Activated naive CD4-positive, alpha-beta T cell treated with anti-CD3 and anti-CD28 coated beads, Interleukin-2, amount 10 ng/mL, durations not matched to agents 7 days and 5 days (primary cell): Measurements from ENCODE around the gene AHRR.
"Not testable (repeated sequence)": the region's sequence is repeated elsewhere in the genome, so short reads cannot be mapped to it uniquely, and the experiment has no call there.

Experiments
- CTCF ChIA-PET: fragments of 350-600 bp; sonication (Branson Sonifier 250); formaldehyde crosslinking; loops from one replicate; lab custom pipeline; 2021; ENCODE audit warnings: antibody characterized with exemption; lab: Charles Lee
- DNase-seq: peaks from one replicate; pipeline ENCODE4 v3.0.0-alpha.2; 2020
- H3K27ac Mint-ChIP-seq: one replicate; pipeline ENCODE4 v1.8.0; 2021; ENCODE audit warnings: mild to moderate bottlenecking, moderate library complexity, mixed read lengths
- H3K27me3 Mint-ChIP-seq: one replicate; pipeline ENCODE4 v1.8.0; 2021; ENCODE audit warnings: mild to moderate bottlenecking, mixed read lengths
- H3K36me3 Mint-ChIP-seq: one replicate; pipeline ENCODE4 v1.8.0; 2021; ENCODE audit warnings: mixed read lengths
- H3K4me1 Mint-ChIP-seq: one replicate; pipeline ENCODE4 v1.8.0; 2021; ENCODE audit warnings: mixed read lengths
- H3K4me3 Mint-ChIP-seq: one replicate; pipeline ENCODE4 v1.8.0; 2021; ENCODE audit warnings: mild to moderate bottlenecking, moderate library complexity, mixed read lengths
- H3K9me3 Mint-ChIP-seq: one replicate; pipeline ENCODE4 v1.8.0; 2021; ENCODE audit warnings: mixed read lengths

The AHRR gene

DNA sequence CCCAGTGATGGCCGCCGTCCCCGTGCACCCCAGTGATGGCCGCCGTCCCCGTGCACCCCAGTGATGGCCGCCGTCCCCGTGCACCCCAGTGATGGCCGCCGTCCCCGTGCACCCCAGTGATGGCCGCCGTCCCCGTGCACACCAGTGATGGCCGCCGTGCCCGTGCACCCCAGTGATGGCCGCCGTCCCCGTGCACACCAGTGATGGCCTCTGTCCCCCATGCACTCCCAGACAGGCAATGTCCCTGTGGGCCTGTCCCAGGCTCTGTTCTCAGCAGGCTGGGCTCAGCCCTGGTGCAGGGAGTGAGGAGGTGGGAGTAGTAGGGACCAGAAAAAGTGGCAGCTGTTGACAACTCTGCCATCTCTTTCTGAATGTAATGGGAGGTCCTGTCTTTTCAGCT is 11.7 kb upstream of the AHRR start:
- DNase-seq, CTCF ChIA-PET, H3K27me3 Mint-ChIP-seq, H3K9me3 Mint-ChIP-seq, H3K27ac Mint-ChIP-seq, H3K4me3 Mint-ChIP-seq, H3K4me1 Mint-ChIP-seq: not testable (repeated sequence)
- peaks cover 19% of the 10 kb centered on the region for H3K36me3 Mint-ChIP-seq

- Mint-ChIP-seq H3K9me3 (no peaks in the 10 kb centered on the region), H3K27ac (peak overlapping the region; percentile 19), H3K36me3 (peaks cover 22% of the 10 kb centered on the region), H3K27me3 (no peaks in the 10 kb centered on the region), H3K4me1 (no peaks in the 10 kb centered on the region), H3K4me3 (no peak overlapping the region)
- CTCF ChIA-PET: no interaction called here
- DNase-seq: no peak
These were observed 11.0 kb upstream of the AHRR start for GRCh38 chr5:310516-310915.

- CTCF ChIA-PET: no interaction called here
- Mint-ChIP-seq H3K9me3 (no peaks in the 10 kb centered on the region), H3K27ac (peak overlapping the region; percentile 42), H3K27me3 (no peaks in the 10 kb centered on the region), H3K4me3 (no peak overlapping the region), H3K36me3 (peaks cover 22% of the 10 kb centered on the region), H3K4me1 (no peaks in the 10 kb centered on the region)
- no peak for DNase-seq
These were observed 10.5 kb upstream of the AHRR start for GRCh38 chr5:310941-311434.

DNA sequence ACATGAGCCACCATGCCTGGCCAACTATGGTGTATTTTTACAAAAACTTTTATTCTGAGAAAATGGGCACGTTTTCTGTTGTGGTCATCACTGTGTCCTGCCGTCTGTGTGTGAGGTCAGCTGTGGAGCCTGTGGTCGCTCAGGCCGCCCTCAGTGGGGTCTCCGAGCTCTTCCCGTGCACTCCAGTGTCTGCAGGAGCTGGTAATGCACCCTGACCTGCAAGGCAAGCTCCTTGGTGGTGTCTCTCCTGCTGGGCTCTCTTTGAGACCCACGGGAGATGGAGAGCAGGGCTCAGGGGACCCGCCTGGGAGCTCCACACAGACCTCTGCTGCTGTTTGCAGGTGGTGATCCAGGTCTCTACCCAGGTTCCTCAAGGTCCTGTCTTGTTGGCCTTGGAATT is 9.6 kb upstream of the AHRR start:
- no peaks in the 10 kb centered on the region for H3K27me3 Mint-ChIP-seq
- peaks cover 16% of the 10 kb centered on the region for H3K36me3 Mint-ChIP-seq
- H3K9me3 Mint-ChIP-seq: no peaks in the 10 kb centered on the region
- no peaks in the 10 kb centered on the region for H3K4me1 Mint-ChIP-seq
- CTCF ChIA-PET: interaction anchor here (1.2 kb wide), 1 partner anchor 79 kb away, joined by 3 read pairs; no protein-coding TSS in a partner anchor
- H3K27ac Mint-ChIP-seq: no peak overlapping the region
- no peak for DNase-seq
- no peak overlapping the region for H3K4me3 Mint-ChIP-seq

DNA sequence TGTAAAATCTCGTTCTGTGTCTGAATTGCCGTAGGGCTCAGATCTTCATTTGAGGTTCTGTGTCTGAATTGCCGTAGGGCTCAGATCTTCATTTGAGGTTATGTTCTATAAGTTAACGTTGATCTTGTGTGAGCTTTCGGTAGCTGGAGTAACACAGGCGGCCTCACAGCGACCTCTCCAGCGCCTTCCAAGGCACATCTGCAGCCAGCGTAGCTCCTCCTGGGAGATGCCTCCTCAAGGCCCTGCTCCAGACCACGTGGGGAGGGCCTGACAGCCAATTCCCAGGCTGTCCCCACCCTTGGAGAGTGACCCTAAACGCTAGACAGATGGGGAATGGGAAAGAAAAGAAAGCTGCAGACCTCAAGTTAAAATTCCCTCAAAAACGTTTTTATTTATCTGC is 8.7 kb upstream of the AHRR start:
- Mint-ChIP-seq H3K27me3 (no peaks in the 10 kb centered on the region), H3K9me3 (no peaks in the 10 kb centered on the region), H3K4me1 (no peaks in the 10 kb centered on the region), H3K4me3 (no peak overlapping the region), H3K36me3 (peaks cover 16% of the 10 kb centered on the region), H3K27ac (no peak overlapping the region)
- CTCF ChIA-PET: no interaction called here
- no peak for DNase-seq

- no peak overlapping the region for H3K4me3 Mint-ChIP-seq
- no peak for DNase-seq
- CTCF ChIA-PET: no interaction called here
- H3K36me3 Mint-ChIP-seq: peaks cover 16% of the 10 kb centered on the region
- peaks cover under 1% of the 10 kb centered on the region for H3K4me1 Mint-ChIP-seq
- peaks cover 2% of the 10 kb centered on the region for H3K27me3 Mint-ChIP-seq
- no peak overlapping the region for H3K27ac Mint-ChIP-seq
- no peaks in the 10 kb centered on the region for H3K9me3 Mint-ChIP-seq
These were observed 8.2 kb upstream of the AHRR start for GRCh38 chr5:313265-313664.

GRCh38 chr5:313806-314376 is 7.6 kb upstream of the AHRR start:
- Mint-ChIP-seq H3K27ac (no peak overlapping the region), H3K27me3 (peaks cover 8% of the 10 kb centered on the region), H3K4me1 (peaks cover 2% of the 10 kb centered on the region), H3K36me3 (peaks cover 13% of the 10 kb centered on the region), H3K9me3 (no peaks in the 10 kb centered on the region), H3K4me3 (no peak overlapping the region)
- DNase-seq: no peak
- CTCF ChIA-PET: interaction anchor here (1.2 kb wide), 1 partner anchor 19 kb away, joined by 3 read pairs; no protein-coding TSS in a partner anchor

GRCh38 chr5:314676-315487 is 6.6 kb upstream of the AHRR start:
- CTCF ChIA-PET: interaction anchor here (1.2 kb wide), 1 partner anchor 18 kb away, joined by 3 read pairs; no protein-coding TSS in a partner anchor
- Mint-ChIP-seq H3K4me1 (peaks cover 2% of the 10 kb centered on the region), H3K4me3 (no peak overlapping the region), H3K27ac (no peak overlapping the region), H3K27me3 (peaks cover 18% of the 10 kb centered on the region), H3K36me3 (peaks cover 13% of the 10 kb centered on the region), H3K9me3 (no peaks in the 10 kb centered on the region)
- no peak for DNase-seq

- H3K9me3 Mint-ChIP-seq: no peaks in the 10 kb centered on the region
- H3K27ac Mint-ChIP-seq: no peak overlapping the region
- no peak overlapping the region for H3K4me3 Mint-ChIP-seq
- H3K27me3 Mint-ChIP-seq: peaks cover 25% of the 10 kb centered on the region
- H3K36me3 Mint-ChIP-seq: peaks cover 13% of the 10 kb centered on the region
- H3K4me1 Mint-ChIP-seq: peaks cover 7% of the 10 kb centered on the region
- CTCF ChIA-PET: interaction anchor here (1.3 to 5.0 kb wide), 4 partner anchors 34 to 121 kb away, joined by 3 to 46 read pairs (median 24); no protein-coding TSS in a partner anchor
- DNase-seq: no peak
These were observed 5.9 kb upstream of the AHRR start for GRCh38 chr5:315488-316209.

DNA sequence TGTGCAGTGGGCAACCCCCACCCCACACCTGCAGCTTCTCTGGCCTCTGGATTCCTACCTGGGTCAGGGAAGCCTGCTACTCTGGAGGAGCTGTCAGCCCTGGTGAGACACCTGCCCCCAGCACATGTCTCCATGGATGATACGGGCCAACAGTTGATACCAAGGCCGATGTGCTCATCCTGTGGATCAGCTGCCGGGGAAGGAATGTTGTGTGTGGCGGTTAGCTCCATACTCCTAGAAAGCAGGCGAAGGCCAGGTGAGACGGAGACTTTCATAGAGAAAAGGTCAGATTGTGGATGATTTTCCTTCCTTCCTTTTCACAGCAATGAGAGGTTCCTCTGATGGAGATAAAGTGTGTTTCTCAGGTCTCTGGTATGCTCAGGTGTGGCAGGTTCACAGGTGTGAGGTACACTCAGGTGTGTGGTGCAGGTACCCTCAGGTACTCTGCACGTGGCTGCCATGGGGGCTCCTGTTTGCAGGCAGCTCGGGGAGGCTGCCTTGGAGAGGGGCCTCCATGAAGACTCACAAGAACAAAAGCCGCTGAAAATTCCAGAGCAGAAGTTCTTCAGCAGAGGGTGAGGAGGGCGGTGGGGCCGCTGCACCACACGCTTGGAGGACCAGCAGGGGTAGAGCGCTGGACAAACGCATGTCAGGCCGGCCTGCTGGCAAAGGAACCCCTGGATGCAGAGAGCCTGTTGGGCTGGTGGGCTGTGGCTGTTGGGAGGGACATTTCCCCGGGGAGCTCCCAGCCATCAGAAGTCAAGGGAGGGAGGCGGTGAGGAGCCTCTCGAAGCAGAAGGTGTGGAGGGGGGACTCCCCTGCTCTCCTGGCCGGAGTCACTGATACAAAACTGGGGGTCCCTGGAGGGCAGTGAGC is 5.1 kb upstream of the AHRR start:
- H3K36me3 Mint-ChIP-seq: peaks cover 9% of the 10 kb centered on the region
- CTCF ChIA-PET: interaction anchor here (0.7 to 5.0 kb wide), 15 partner anchors 18 to 213 kb away, joined by 3 to 46 read pairs (median 4); no protein-coding TSS in a partner anchor
- H3K9me3 Mint-ChIP-seq: no peaks in the 10 kb centered on the region
- H3K4me1 Mint-ChIP-seq: peaks cover 11% of the 10 kb centered on the region
- H3K4me3 Mint-ChIP-seq: no peak overlapping the region
- H3K27me3 Mint-ChIP-seq: peaks cover 33% of the 10 kb centered on the region
- no peak for DNase-seq
- H3K27ac Mint-ChIP-seq: no peak overlapping the region

DNA sequence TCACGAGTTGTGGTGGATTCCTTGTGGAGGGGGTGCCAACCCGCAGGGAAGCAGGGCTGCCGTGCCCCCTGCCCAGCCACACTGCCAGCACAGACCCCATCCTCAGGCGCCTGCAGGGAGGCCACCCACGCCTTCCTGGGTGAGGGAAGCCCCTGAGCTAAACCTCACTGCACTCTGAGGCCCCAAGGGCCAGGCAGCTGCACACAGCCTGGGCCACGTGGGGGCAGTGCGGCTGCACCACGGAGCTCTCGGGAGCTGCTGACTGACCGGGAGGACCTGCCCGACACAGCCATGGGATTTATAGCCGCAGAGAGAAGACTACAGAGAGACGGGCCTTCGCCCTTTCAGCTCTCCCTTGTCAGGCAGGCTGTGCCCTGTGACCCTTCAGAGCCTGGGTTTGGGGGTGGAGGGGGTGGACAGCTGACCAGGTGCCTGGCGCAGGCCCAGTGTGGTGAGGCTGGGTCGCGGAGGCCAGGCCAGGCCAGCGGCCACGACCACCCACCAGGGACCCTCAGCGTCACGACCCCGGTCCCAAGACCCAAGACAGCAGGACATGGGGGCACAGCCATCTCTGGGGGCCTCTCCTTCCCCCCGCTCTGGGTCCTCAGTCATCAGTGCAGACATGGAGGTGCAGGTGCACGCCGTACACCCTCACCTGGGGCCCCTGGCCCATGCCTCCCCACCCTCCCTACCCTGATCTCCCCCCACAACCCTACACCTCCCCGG is 4.3 kb upstream of the AHRR start:
- peak; percentile 53 for DNase-seq
- no peaks in the 10 kb centered on the region for H3K9me3 Mint-ChIP-seq
- CTCF ChIA-PET: interaction anchor here (0.7 to 5.0 kb wide), 16 partner anchors 19 to 212 kb away, joined by 3 to 46 read pairs (median 4); no protein-coding TSS in a partner anchor

DNA sequence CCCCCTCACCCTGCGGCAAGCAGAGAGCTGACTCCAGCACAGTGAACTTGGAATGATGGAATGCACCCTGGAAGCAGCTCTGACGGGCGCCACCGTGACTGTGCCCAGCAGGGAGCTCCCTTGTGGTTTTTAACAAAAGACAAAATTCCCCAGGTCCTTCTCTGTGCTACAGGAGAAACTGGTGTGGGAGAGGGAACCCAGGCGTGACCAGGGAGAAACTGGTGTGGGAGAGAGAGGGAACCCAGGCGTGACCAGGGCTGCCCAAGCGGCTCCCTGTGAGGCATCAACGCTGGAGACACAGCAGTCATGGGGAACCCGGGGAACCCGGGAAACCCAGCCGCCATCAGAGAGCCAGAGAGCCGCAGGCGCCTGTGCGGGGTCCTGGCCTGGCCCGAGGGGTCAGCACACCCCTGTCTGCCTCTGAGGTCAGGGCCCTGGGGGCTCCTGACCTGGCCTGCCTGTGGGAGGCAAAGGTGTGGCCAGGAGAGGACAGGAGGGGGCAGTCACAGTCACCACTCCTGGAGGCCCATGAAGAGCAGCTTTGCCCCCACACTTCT is 3.1 kb upstream of the AHRR start:
- Mint-ChIP-seq H3K4me1 (peaks cover 19% of the 10 kb centered on the region), H3K36me3 (peaks cover 7% of the 10 kb centered on the region), H3K4me3 (no peak overlapping the region), H3K9me3 (no peaks in the 10 kb centered on the region), H3K27me3 (peaks cover 45% of the 10 kb centered on the region), H3K27ac (no peak overlapping the region)
- CTCF ChIA-PET: interaction anchor here (0.6 to 5.0 kb wide), 7 partner anchors 25 to 130 kb away, joined by 3 to 46 read pairs (median 3); no protein-coding TSS in a partner anchor
- no peak for DNase-seq

More for the DNA sequence above, 4.3 kb upstream of the AHRR start:
- H3K27ac Mint-ChIP-seq: peak overlapping the region; percentile 52
- no peak overlapping the region for H3K4me3 Mint-ChIP-seq
- H3K4me1 Mint-ChIP-seq: peaks cover 11% of the 10 kb centered on the region
- peaks cover 34% of the 10 kb centered on the region for H3K27me3 Mint-ChIP-seq
- peaks cover 7% of the 10 kb centered on the region for H3K36me3 Mint-ChIP-seq
